Neural cell (in vitro differentiated cells): ENCODE results near the gene SMIM21.

Experiments used
- CTCF ChIP-seq: fragments of 450-650 bp; IDR thresholded peaks from 2 replicates; pipeline ENCODE4 v1.5.1; 2014; ENCODE audit warnings: antibody characterized with exemption, mild to moderate bottlenecking, moderate library complexity; ENCODE audit not compliant: poor library complexity, severe bottlenecking
- EP300 ChIP-seq: fragments of 450-650 bp; conservative IDR thresholded peaks from 2 replicates; pipeline ENCODE4 v1.6.1; 2014; ENCODE audit warnings: antibody characterized with exemption, mild to moderate bottlenecking, moderate library complexity; ENCODE audit not compliant: poor library complexity, severe bottlenecking
- EZH2 ChIP-seq: fragments of 200-600, 300-800 bp; shearing (Covaris generic), sonication (generic); IDR thresholded peaks from 2 replicates; pipeline ENCODE4 v1.6.1; 2014; ENCODE audit warnings: antibody characterized with exemption, low read length, borderline replicate concordance, mild to moderate bottlenecking; ENCODE audit not compliant: insufficient read depth, poor library complexity, severe bottlenecking
- POLR2AphosphoS5 ChIP-seq: IDR thresholded peaks from 2 replicates; pipeline ENCODE4 v1.6.1; 2012

GRCh38 chr18:75392226-75392578 lies 35.3 kb downstream of the SMIM21 start:
- TF ChIP-seq EP300 (no peak), CTCF (no peak), EZH2 (no peak), POLR2AphosphoS5 (no peak)
